Heart left ventricle (tissue), 13 donors: ENCODE measurements around the gene UQCR11.

Experiments used
- POLR2A ChIP-seq, 2 donors: fragments of 450-650 bp; IDR thresholded peaks; one replicate each; pipeline ENCODE4 v1.6.1; 2017; ENCODE audit warnings: antibody characterized with exemption in 2 of 2, mild to moderate bottlenecking in 2 of 2, moderate library complexity in 2 of 2
- TF ChIP-seq, protein P1 (sequence below), 12 donors: fragments of 200-600 bp; sonication (generic) in 4 of 12; IDR thresholded peaks; one replicate each; pipeline versions ENCODE4 v1.5.0 to v1.8.0; 2018 to 2022; ENCODE audit warnings: antibody characterized with exemption in 12 of 12, mild to moderate bottlenecking in 5 of 12
- donor health status: ischemic (EF 13 %, LVEDD 7.1; RV severe dilation, severe dysfunction).
- donor health status: DM: no; HTN: yes; CAD: no.
- donor health status: DM: no; HTN: no; CAD: no.
- donor health status: ischemic (EF 25% LVEDD 6.9; RV normal size, moderate dysfunction).
- donor health status: ischemic (EF 25% LVEDD 5.7; RV mildly dilated, moderate dysfunction).
- donor health status: ischemic (EF 35%, LVEDD 5.7; RV mildly dilated, moderate dysfunction).
- donor health status: nonischemic (EF 11% LVEDD 7.7; RV severe dilation, severe dysfunction).
- donor health status: DM: yes; HTN: yes; CAD: no.
- donor health status: PGD.
- donor health status: ischemic (EF 29% LVEDD 5.4; RV normal size, mild dysfunction).
- donor health status: nonischemic (EF 23%, LVEDD 6.1; RV moderate dilation, normal function).

- TF ChIP-seq POLR2A (IDR thresholded peaks at IDR 0.05): no peak
- TF ChIP-seq, protein P1, sequence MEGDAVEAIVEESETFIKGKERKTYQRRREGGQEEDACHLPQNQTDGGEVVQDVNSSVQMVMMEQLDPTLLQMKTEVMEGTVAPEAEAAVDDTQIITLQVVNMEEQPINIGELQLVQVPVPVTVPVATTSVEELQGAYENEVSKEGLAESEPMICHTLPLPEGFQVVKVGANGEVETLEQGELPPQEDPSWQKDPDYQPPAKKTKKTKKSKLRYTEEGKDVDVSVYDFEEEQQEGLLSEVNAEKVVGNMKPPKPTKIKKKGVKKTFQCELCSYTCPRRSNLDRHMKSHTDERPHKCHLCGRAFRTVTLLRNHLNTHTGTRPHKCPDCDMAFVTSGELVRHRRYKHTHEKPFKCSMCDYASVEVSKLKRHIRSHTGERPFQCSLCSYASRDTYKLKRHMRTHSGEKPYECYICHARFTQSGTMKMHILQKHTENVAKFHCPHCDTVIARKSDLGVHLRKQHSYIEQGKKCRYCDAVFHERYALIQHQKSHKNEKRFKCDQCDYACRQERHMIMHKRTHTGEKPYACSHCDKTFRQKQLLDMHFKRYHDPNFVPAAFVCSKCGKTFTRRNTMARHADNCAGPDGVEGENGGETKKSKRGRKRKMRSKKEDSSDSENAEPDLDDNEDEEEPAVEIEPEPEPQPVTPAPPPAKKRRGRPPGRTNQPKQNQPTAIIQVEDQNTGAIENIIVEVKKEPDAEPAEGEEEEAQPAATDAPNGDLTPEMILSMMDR (IDR thresholded peaks at IDR 0.05): no peak
Observed at GRCh38 chr19:1611353-1611752, 6.1 kb upstream of the UQCR11 start.
